HG03039 (cell line): ENCODE measurements around the gene PHF13.

Source experiments
- ATAC-seq: cut with Tn5 transposase; IDR thresholded peaks from one replicate; pipeline ENCODE4 v1.9.1; 2021; ENCODE audit warnings: mild to moderate bottlenecking, moderate library complexity; ENCODE audit not compliant: unreplicated experiment

The PHF13 gene

DNA sequence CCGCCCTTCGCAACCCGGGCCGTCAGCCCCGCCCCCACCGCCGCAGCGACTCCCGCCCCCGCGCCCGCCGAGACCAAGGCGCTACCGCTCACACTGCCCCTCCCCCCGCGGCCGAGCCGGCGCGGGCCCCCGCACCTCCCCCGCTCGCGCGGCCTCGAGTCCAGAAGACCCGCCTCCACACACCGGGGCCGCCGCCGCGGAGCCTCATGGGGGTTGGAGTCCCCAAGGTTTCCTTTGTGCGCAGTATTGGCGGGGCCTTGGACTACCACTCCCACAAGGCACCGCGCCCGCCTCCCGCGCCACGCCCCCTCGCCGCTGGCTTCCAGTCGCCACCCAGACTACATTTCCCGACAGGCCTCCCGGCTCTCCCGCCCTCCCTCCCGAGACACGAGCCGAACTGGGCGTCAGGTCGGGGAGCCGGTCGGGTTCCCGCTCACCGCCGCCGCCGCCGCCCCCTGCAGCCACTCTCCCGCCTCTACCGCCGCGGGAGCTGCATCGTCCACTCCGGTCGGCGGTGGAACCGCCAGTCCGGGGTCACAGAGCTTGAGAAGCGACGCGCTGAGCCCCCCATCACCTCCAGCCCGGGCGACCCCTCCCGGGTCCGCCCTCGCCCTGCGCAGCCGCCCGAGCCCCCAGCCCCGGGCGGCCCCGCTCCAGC is at the start of gene PHF13:
TSS of gene PHF13 (plus strand) at position 371 of the 658 bp plus-strand sequence. CDS start 336 bp downstream, outside the sequence.
- peak; percentile 87 for ATAC-seq

DNA sequence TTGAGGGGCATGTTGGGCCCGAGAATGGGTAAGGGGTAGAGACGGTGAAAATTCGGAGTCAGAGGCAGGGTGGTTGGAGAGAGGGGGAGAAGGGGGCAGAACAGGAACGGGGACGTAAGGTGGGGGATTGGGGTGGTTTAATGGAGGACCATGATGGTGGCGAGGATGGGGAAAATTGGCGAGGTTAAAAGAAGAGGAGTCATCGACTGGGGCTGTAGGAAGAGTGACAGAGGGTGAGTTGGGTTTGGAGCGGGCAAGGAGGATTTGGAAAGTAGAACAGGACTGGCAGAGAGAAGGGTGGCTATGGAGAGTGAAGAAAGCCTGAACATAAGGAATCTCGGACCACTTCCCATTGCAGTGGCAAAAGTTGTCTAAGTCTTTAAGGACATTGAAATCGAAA is 44.5 kb upstream of the PHF13 start:
- no peak for ATAC-seq

- no peak for ATAC-seq
Measured at GRCh38 chr1:6570100-6570499, 43.4 kb upstream of the PHF13 start.

DNA sequence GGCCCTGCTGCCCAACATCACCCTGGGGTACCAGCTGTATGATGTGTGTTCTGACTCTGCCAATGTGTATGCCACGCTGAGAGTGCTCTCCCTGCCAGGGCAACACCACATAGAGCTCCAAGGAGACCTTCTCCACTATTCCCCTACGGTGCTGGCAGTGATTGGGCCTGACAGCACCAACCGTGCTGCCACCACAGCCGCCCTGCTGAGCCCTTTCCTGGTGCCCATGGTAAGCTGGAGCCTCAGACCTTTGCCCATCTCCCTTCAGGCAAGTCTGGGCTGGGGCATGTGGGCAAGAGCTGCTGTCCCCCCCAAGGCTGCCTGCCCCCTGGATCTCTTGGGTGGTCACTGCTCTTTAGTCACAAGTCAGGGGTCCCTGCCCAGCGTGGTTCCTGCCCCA is 42.5 kb upstream of the PHF13 start:
- no peak for ATAC-seq

GRCh38 chr1:6572653-6573383 is 40.7 kb upstream of the PHF13 start:
- ATAC-seq: no peak

GRCh38 chr1:6574025-6574620 is 39.4 kb upstream of the PHF13 start:
- no peak for ATAC-seq

DNA sequence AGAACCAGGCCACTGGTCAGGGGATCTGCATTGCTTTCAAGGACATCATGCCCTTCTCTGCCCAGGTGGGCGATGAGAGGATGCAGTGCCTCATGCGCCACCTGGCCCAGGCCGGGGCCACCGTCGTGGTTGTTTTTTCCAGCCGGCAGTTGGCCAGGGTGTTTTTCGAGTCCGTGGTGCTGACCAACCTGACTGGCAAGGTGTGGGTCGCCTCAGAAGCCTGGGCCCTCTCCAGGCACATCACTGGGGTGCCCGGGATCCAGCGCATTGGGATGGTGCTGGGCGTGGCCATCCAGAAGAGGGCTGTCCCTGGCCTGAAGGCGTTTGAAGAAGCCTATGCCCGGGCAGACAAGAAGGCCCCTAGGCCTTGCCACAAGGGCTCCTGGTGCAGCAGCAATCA is 38.7 kb upstream of the PHF13 start:
- ATAC-seq: no peak

DNA sequence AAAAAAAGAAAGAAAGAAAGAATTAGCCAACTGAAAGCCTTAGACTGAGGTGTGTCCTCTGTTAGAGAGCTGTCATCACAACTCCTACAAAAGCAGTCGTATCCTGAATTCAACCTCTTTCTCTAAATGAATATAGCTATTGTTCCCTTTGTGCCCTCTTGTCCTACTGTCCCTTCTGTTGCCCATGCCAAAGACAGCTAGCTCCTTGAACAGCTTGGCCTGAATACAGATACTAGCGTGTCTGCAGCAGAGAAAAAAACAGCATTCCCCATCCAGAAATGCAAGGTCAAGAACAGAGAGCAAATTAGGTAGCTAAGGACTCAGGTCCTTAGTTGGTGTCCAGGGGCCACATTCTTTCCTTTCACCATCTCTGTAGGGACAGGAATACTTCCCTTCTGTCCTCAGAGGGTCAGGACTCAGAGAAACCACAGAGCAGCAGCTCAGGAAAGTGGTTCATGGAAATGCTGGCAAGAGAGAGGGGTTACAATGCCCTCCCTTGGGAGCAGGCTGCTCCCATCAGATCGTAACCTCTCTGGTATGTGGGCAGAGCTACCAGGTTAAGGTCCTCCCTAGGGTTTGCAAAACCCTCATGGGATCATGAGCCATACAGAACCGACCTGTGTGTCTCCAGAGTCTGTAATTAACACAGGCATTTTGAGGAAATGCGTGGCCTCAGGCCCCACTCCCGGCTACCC is 35.6 kb upstream of the PHF13 start:
- ATAC-seq: no peak

DNA sequence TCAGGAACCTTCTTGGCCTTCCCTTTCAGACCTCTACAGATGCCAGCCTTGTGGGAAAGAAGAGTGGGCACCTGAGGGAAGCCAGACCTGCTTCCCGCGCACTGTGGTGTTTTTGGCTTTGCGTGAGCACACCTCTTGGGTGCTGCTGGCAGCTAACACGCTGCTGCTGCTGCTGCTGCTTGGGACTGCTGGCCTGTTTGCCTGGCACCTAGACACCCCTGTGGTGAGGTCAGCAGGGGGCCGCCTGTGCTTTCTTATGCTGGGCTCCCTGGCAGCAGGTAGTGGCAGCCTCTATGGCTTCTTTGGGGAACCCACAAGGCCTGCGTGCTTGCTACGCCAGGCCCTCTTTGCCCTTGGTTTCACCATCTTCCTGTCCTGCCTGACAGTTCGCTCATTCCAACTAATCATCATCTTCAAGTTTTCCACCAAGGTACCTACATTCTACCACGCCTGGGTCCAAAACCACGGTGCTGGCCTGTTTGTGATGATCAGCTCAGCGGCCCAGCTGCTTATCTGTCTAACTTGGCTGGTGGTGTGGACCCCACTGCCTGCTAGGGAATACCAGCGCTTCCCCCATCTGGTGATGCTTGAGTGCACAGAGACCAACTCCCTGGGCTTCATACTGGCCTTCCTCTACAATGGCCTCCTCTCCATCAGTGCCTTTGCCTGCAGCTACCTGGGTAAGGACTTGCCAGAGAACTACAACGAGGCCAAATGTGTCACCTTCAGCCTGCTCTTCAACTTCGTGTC is 34.7 kb upstream of the PHF13 start:
- no peak for ATAC-seq

DNA sequence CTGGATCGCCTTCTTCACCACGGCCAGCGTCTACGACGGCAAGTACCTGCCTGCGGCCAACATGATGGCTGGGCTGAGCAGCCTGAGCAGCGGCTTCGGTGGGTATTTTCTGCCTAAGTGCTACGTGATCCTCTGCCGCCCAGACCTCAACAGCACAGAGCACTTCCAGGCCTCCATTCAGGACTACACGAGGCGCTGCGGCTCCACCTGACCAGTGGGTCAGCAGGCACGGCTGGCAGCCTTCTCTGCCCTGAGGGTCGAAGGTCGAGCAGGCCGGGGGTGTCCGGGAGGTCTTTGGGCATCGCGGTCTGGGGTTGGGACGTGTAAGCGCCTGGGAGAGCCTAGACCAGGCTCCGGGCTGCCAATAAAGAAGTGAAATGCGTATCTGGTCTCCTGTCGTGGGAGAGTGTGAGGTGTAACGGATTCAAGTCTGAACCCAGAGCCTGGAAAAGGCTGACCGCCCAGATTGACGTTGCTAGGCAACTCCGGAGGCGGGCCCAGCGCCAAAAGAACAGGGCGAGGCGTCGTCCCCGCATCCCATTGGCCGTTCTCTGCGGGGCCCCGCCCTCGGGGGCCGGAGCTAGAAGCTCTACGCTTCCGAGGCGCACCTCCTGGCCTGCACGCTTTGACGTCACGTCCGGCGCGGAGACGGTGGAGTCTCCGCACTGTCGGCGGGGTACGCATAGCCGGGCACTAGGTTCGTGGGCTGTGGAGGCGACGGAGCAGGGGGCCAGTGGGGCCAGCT is 34.0 kb upstream of the PHF13 start, which contains the start of gene ZBTB48:
TSS of gene ZBTB48 (plus strand) at position 621 of the 745 bp plus-strand sequence. CDS start 616 bp downstream, outside the sequence.
- peak; percentile 88 for ATAC-seq

GRCh38 chr1:6580119-6580592 is 33.4 kb upstream of the PHF13 start:
- no peak for ATAC-seq

- ATAC-seq: no peak
Measured at GRCh38 chr1:6580593-6581409, 32.7 kb upstream of the PHF13 start.

DNA sequence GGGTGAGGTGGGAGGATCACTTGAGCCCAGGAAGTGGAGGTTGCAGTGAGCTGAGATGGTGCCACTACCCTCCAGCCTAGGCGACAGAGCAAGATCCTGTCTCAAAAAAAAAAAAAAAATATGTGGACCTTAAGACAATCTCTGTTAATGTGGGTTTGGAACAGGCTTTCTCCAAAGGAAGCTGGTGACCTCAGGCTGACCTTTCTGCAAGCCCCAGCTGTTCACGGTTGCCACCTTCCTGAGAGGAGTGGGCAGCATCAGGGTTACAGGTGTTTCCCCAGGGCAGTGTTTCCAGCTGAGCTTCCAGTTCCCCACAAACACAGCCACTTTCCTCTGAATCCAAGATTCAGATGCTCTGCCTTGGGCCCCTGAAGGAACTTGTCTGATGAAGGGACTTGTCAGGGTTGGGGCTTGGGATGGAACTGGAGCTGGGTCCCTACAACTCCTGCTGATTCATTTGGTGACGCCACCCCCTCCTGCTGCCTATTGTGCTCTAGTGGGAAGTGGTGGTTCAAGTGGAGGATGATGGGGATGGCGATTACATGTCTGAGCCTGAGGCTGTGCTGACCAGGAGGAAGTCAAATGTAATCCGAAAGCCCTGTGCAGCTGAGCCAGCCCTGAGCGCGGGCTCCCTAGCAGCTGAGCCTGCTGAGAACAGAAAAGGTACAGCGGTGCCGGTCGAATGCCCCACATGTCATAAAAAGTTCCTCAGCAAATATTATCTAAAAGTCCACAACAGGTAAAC is 31.8 kb upstream of the PHF13 start:
- no peak for ATAC-seq

DNA sequence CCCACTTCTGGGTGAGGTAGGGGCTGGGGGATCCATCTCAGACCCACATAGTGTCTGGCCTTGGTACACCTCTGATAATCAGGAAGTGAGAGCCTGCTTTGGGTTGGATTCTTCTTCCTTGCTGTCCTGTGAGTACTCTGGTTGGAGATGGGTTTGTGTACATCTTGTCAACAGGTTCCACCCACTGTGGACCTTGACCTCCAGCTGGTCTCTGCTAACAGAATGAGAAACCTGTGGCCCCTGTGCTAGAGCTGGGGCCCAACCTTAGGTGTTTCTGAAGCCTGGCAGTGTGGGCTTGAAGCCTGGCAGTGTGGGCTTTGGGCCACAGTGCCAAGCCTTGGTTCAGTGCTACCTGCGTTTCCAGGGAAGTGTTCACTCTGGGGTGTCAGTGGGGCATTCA is 31.2 kb upstream of the PHF13 start:
- ATAC-seq: no peak

DNA sequence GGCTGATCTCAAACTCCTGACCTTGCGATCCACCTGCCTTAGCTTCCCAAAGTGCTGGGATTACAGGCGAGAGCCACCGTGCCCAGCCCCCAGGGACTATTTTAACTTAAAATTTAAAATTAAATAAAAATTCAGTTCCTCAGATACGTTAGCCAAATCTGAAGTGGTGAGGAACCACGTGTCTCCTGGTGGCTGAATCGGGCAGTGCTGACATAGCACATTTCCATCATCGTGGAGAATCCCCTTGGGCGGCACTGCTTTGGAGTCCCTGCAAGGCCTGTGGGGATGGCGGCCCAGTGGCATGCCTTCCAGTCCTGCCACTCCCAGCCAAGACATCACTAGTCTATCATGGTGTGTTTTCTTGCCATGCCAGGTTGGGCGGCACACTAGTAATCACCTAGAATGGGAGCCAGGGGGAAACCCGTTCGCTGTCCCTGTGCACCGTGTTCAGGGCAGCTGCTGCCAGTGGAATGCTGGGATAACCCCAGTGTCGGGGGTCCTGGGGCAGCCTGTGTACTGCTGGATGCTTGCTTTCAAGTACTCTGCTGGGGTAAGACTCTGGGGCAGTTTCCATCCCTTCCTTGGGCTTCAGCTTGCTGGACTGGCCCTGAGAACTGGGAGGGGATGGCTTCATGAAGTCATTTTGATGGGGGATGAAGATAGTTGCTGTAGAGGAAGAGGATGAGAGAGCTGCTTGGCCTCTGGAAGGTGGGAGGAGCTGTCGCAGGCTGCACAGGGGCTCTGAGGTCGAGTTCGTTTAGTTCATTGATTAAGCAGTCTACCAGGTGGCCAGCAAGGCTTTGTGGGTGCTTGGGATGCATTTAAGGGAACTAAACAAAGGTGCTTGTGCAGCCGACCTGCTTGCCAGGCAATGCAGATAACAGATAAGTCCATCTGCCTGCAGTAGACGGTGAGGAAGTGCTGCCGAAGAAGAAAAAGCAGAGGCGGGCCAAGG is 29.1 kb upstream of the PHF13 start:
- ATAC-seq: no peak

DNA sequence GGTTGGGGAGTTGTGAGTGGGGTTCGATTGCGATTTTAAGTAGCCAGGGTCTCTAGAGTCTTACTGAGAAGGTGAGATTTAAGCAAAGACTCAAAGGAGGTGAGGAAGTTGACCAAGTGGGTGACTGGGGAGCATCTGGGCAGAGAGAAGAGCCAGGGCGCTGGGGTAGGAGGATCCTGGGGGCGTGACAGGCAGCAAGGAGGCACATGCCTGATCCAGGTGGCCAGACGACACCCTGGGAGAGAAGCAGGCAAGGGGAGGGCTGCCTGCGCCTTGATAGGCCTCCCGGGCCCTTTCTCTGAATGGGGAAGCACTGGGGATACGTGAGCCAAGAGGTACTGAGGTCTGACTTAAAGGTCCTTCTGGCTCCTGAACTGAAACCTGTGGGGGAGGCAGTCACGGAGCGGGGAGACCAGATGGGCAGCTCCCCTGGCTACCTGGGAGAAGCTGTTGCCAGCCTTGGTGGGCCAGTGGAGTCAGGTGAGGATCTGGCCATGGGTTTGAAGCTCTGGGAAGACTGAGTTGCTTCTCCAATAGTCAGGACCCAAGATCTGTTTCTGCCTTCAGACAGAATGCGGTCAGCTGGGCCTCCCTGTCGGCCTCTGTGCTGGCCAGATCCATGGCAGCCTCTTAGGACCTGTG is 28.3 kb upstream of the PHF13 start:
- no peak for ATAC-seq

GRCh38 chr1:6585841-6586240 is 27.7 kb upstream of the PHF13 start:
- ATAC-seq: no peak
